Neural progenitor cell (in vitro differentiated cells): ENCODE results near the gene CLCN2.
A peak's percentile ranks its signal among the peaks of the same experiment; 100 is the strongest.

Experiments used
- CTCF ChIP-seq: fragments of 200-600 bp; sonication (generic); IDR thresholded peaks from 2 replicates; pipeline ENCODE4 v1.5.1; 2017; ENCODE audit warnings: antibody characterized with exemption, mild to moderate bottlenecking
- EZH2phosphoT487 ChIP-seq: fragments of 200-600 bp; sonication (generic); IDR thresholded peaks from 2 replicates; pipeline ENCODE4 v1.6.1; 2017; ENCODE audit warnings: antibody characterized with exemption

- TF ChIP-seq CTCF (peak; percentile 31), EZH2phosphoT487 (no peak)
Observed at GRCh38 chr3:184305577-184305976, 55.8 kb downstream of the CLCN2 start.
